GM12874 (cell line): ENCODE measurements around the gene PTPRM.

Experiments
- CTCF ChIP-seq: IDR thresholded peaks from 2 replicates; pipeline ENCODE4 v1.5.1; 2011; ENCODE audit warnings: low read depth, mild to moderate bottlenecking, control low read depth, low read length, moderate library complexity; ENCODE audit not compliant: insufficient read depth

PTPRM gene

GRCh38 chr18:7600528-7601245 lies 33.6 kb downstream of the PTPRM start:
- TF ChIP-seq CTCF = no peak

GRCh38 chr18:7601246-7601615 lies 34.1 kb downstream of the PTPRM start:
- TF ChIP-seq CTCF = no peak

GRCh38 chr18:7601936-7602335 lies 34.8 kb downstream of the PTPRM start:
- no peak for TF ChIP-seq CTCF

GRCh38 chr18:7603259-7604000 lies 36.3 kb downstream of the PTPRM start:
- TF ChIP-seq CTCF = no peak

- TF ChIP-seq CTCF = no peak
Measured at GRCh38 chr18:7604361-7604760, 37.2 kb downstream of the PTPRM start.

GRCh38 chr18:7605705-7606104 lies 38.6 kb downstream of the PTPRM start:
- no peak for TF ChIP-seq CTCF

GRCh38 chr18:7607540-7608173 lies 40.5 kb downstream of the PTPRM start:
- TF ChIP-seq CTCF = no peak
